ENCODE results near the gene PANX1.

Gene PANX1

GRCh38 chr11:94120946-94121345, 7.7 kb upstream of the PANX1 start:
- no peaks in the 10 kb centered on the region for H3K9me3 ChIP-seq
- TF ChIP-seq CTCF (IDR thresholded peaks at IDR 0.05; ENCODE audit: low read depth, low read length): no peak
- no peak overlapping the region for H3K4me3 ChIP-seq (ENCODE audit: low read depth, low read length)
- H3K36me3 ChIP-seq: no peaks in the 10 kb centered on the region
- H3K4me1 ChIP-seq: no peaks in the 10 kb centered on the region; the same call in 1 of the 2 replicates
- H3K27me3 ChIP-seq: no peaks in the 10 kb centered on the region
- no peak for DNase-seq

- no peak for DNase-seq
- H3K4me3 ChIP-seq (ENCODE audit: low read depth, low read length): no peak overlapping the region
- no peaks in the 10 kb centered on the region for H3K27me3 ChIP-seq
- no peaks in the 10 kb centered on the region for H3K36me3 ChIP-seq
- H3K9me3 ChIP-seq: no peaks in the 10 kb centered on the region
- peaks cover 3% of the 10 kb centered on the region; the same call in 1 of the 2 replicates for H3K4me1 ChIP-seq
- TF ChIP-seq CTCF (IDR thresholded peaks at IDR 0.05; ENCODE audit: low read depth, low read length): no peak
Observed at GRCh38 chr11:94125407-94126115, 3.1 kb upstream of the PANX1 start.

GRCh38 chr11:94127638-94128037, 1.0 kb upstream of the PANX1 start:
- H3K9me3 ChIP-seq: no peaks in the 10 kb centered on the region
- no peaks in the 10 kb centered on the region for H3K36me3 ChIP-seq
- no peak for DNase-seq
- peak overlapping the region; percentile 96 for H3K4me3 ChIP-seq (ENCODE audit: low read depth, low read length)
- H3K4me1 ChIP-seq: peaks cover 18% of the 10 kb centered on the region
- no peaks in the 10 kb centered on the region for H3K27me3 ChIP-seq
- no peak for TF ChIP-seq CTCF (IDR thresholded peaks at IDR 0.05; ENCODE audit: low read depth, low read length)

- peak overlapping the region; percentile 96 for H3K4me3 ChIP-seq (ENCODE audit: low read depth, low read length)
- TF ChIP-seq CTCF (IDR thresholded peaks at IDR 0.05; ENCODE audit: low read depth, low read length): no peak
- peak; percentile 44 for DNase-seq
- H3K36me3 ChIP-seq: no peaks in the 10 kb centered on the region
- H3K9me3 ChIP-seq: no peaks in the 10 kb centered on the region
- H3K4me1 ChIP-seq: peaks cover 23% of the 10 kb centered on the region
- no peaks in the 10 kb centered on the region for H3K27me3 ChIP-seq
Observed at GRCh38 chr11:94128291-94128745, 323 bp upstream of the PANX1 start.

- Histone ChIP-seq H3K36me3 (no peaks in the 10 kb centered on the region), H3K4me3 (ENCODE audit: low read depth, low read length) (peak overlapping the region; percentile 96), H3K9me3 (no peaks in the 10 kb centered on the region), H3K4me1 (peaks cover 33% of the 10 kb centered on the region), H3K27me3 (no peaks in the 10 kb centered on the region)
- DNase-seq: no peak
- TF ChIP-seq CTCF (IDR thresholded peaks at IDR 0.05; ENCODE audit: low read depth, low read length): no peak
Observed at GRCh38 chr11:94129512-94130297, 1.1 kb downstream of the PANX1 start.

All from BE2C (cell line).